HepG2 (cell line): Measurements from ENCODE around the gene RUNX2. TPM values are rescaled to one million over a fixed set of nuclear protein-coding genes. Genes with fewer than 3 reads are reported as not detected.

ENCODE experiments used
- ATAC-seq: fragments of 200-7000 bp; cut with Tn5 transposase; 3 replicates; pipeline ENCODE4 v1.9.1; 2020; ENCODE audit warnings: mild to moderate bottlenecking, moderate library complexity
- BruUV-seq: library from RNA; stranded (reverse); fragments of 400-500 nt; replicated peaks from 2 replicates; lab custom pipeline; 2021; lab: Mats Ljungman, UMichigan
- CTCF ChIA-PET: fragments of 300-600 bp; formaldehyde crosslinking; extraction: SDS; loops from one replicate; lab custom pipeline; 2021; ENCODE audit warnings: low total read pairs, inconsistent platforms, low intra/inter-chr PET ratio; lab: Yijun Ruan, JAX
- POLR2A ChIA-PET: fragments of 350-600 bp; sonication (Branson Sonifier 250); formaldehyde crosslinking; loops from one replicate; lab custom pipeline; 2020; ENCODE audit warnings: antibody characterized with exemption, inconsistent platforms; lab: Yijun Ruan, JAX
- DNase-seq: peaks from one replicate; pipeline ENCODE4 v3.0.0-alpha.2; 2015; ENCODE audit warnings: low spot score
- FAIRE-seq: peaks from 3 replicates; lab custom pipeline; 2011; peaks lifted over from hg19 to GRCh38; lab: Jason Lieb, UNC
- H2AFZ ChIP-seq: one replicate; pipeline ENCODE4 v1.6.1; 2011; ENCODE audit warnings: low read length, inconsistent platforms
- H3K27ac ChIP-seq: fragments of 300-600 bp; 3 replicates; pipeline ENCODE4 v1.8.0; 2011; ENCODE audit warnings: mixed run types, mild to moderate bottlenecking, mixed read lengths, low read length, inconsistent platforms; ENCODE audit not compliant: insufficient read depth; ENCODE audit errors: extremely low read length
- H3K27me3 ChIP-seq, 2 experiments: fragments of 200-600 bp in 1 of 2; 2 replicates in 1 of 2; 3 replicates in 1 of 2; pipeline versions ENCODE4 v1.6.0 to v1.8.0; 2011; ENCODE audit warnings: low read length in 2 of 2, mild to moderate bottlenecking in 2 of 2, moderate library complexity in 2 of 2, inconsistent platforms in 1 of 2; ENCODE audit not compliant: insufficient read depth in 2 of 2, control insufficient read depth in 1 of 2
- H3K36me3 ChIP-seq, 2 experiments: fragments of 200-600 bp in 1 of 2; replicated peaks in 1 of 2; 2 replicates in 1 of 2; 3 replicates in 1 of 2; pipeline versions ENCODE4 v1.5.1 to v1.8.0; 2011; ENCODE audit warnings: low read length in 2 of 2, inconsistent platforms in 1 of 2; ENCODE audit not compliant: insufficient read depth in 2 of 2, control insufficient read depth in 1 of 2
- H3K4me1 ChIP-seq: 2 replicates; pipeline ENCODE4 v1.5.1; 2012; ENCODE audit warnings: low read length, inconsistent platforms; ENCODE audit not compliant: insufficient read depth
- H3K4me2 ChIP-seq: 2 replicates; pipeline ENCODE4 v1.6.0; 2011; ENCODE audit warnings: low read depth, low read length, inconsistent platforms
- H3K4me3 ChIP-seq, 3 experiments: fragments of 200-600 bp in 1 of 3; sonication (generic), shearing (Covaris generic) in 1 of 3; replicated peaks in 1 of 3; 2 replicates each; pipeline ENCODE4 v1.5.1; 2011 to 2016; ENCODE audit warnings: low read length in 3 of 3, inconsistent platforms in 2 of 3, low read depth in 2 of 3, mild to moderate bottlenecking in 2 of 3, control low read depth in 1 of 3, mixed read lengths in 1 of 3; ENCODE audit not compliant: insufficient read depth in 1 of 3
- H3K79me2 ChIP-seq: one replicate; pipeline ENCODE4 v1.6.1; 2011; ENCODE audit warnings: low read length, inconsistent platforms; ENCODE audit not compliant: insufficient read depth
- H3K9ac ChIP-seq: 2 replicates; pipeline ENCODE4 v1.6.0; 2011; ENCODE audit warnings: mild to moderate bottlenecking, low read depth, low read length, inconsistent platforms; ENCODE audit not compliant: insufficient read depth
- H3K9me3 ChIP-seq: 2 replicates; pipeline ENCODE4 v1.5.1; 2012; ENCODE audit warnings: mild to moderate bottlenecking, low read length
- H4K20me1 ChIP-seq: 2 replicates; pipeline ENCODE4 v1.6.0; 2011; ENCODE audit warnings: inconsistent platforms, mild to moderate bottlenecking, low read length, moderate library complexity; ENCODE audit not compliant: insufficient read depth
- ADNP ChIP-seq: sonication (generic); formaldehyde crosslinking; IDR thresholded peaks from 2 replicates; pipeline ENCODE4 v1.4.0; 2020; ENCODE audit warnings: missing genetic modification reagents
- CENPBD1 ChIP-seq: sonication (generic); formaldehyde crosslinking; IDR thresholded peaks from 2 replicates; pipeline ENCODE4 v1.8.0; 2022; ENCODE audit warnings: missing genetic modification reagents, low read depth, mild to moderate bottlenecking, borderline replicate concordance
- ELF1 ChIP-seq: sonication (generic); formaldehyde crosslinking; IDR thresholded peaks from 2 replicates; pipeline ENCODE4 v1.4.0; 2020; ENCODE audit warnings: missing genetic modification reagents
- FOSL2 ChIP-seq: sonication (generic); formaldehyde crosslinking; IDR thresholded peaks from 2 replicates; pipeline ENCODE4 v1.4.0; 2020; ENCODE audit warnings: missing genetic modification reagents
- FOXM1 ChIP-seq: sonication (generic); formaldehyde crosslinking; IDR thresholded peaks from 2 replicates; pipeline ENCODE4 v1.5.0; 2020; ENCODE audit warnings: missing genetic modification reagents
- GFI1 ChIP-seq: sonication (generic); formaldehyde crosslinking; IDR thresholded peaks from 2 replicates; pipeline ENCODE4 v1.5.0; 2020; ENCODE audit warnings: missing genetic modification reagents, mild to moderate bottlenecking, borderline replicate concordance
- IKZF5 ChIP-seq: IDR thresholded peaks from 2 replicates; pipeline ENCODE4 v1.6.1; 2018; ENCODE audit warnings: missing genetic modification reagents, mild to moderate bottlenecking, missing compliant biosample characterization
- KDM2A ChIP-seq: sonication (generic); formaldehyde crosslinking; IDR thresholded peaks from 2 replicates; pipeline ENCODE4 v1.4.0; 2020; ENCODE audit warnings: low read depth, missing genetic modification reagents, borderline replicate concordance
- MBD4 ChIP-seq: IDR thresholded peaks from 2 replicates; pipeline ENCODE4 v1.6.1; 2012; ENCODE audit warnings: low read length, inconsistent platforms, borderline replicate concordance
- PRDM4 ChIP-seq: sonication (generic); formaldehyde crosslinking; IDR thresholded peaks from 2 replicates; pipeline ENCODE4 v1.9.0; 2021; ENCODE audit warnings: missing genetic modification reagents, borderline replicate concordance
- SKI ChIP-seq: fragments of 450-650 bp; IDR thresholded peaks from one replicate; pipeline ENCODE4 v1.6.1; 2018; ENCODE audit warnings: mild to moderate bottlenecking; ENCODE audit not compliant: partially characterized antibody
- SOX13 ChIP-seq, 3 experiments: fragments of 450-650 bp in 1 of 3; sonication (generic) in 1 of 3; formaldehyde crosslinking in 1 of 3; IDR thresholded peaks in 2 of 3; conservative IDR thresholded peaks in 1 of 3; 2 replicates each; pipeline versions ENCODE4 v1.5.0 to v1.6.1; 2016 to 2020; ENCODE audit warnings: antibody characterized with exemption in 1 of 3, mild to moderate bottlenecking in 1 of 3, missing compliant biosample characterization in 1 of 3, missing genetic modification reagents in 1 of 3, moderate library complexity in 1 of 3
- TEF ChIP-seq: sonication (generic); formaldehyde crosslinking; IDR thresholded peaks from 2 replicates; pipeline ENCODE4 v1.5.0; 2020; ENCODE audit warnings: missing genetic modification reagents
- ZNF124 ChIP-seq: sonication (generic); formaldehyde crosslinking; IDR thresholded peaks from 2 replicates; pipeline ENCODE4 v1.4.0; 2020; ENCODE audit warnings: missing genetic modification reagents
- ZNF740 ChIP-seq: sonication (generic); formaldehyde crosslinking; IDR thresholded peaks from 2 replicates; pipeline ENCODE4 v1.4.0; 2020; ENCODE audit warnings: missing genetic modification reagents
- WGBS: methylation state at CpG from one replicate; pipeline ENCODE4 v1.1.6; 2017; ENCODE audit warnings: low lambda C conversion rate; 5-methylcytosine and 5-hydroxymethylcytosine counted together
- in situ Hi-C: cut with HindIII; loops from 2 replicates; pipeline ENCODE4 v1.10.0; 2017; ENCODE audit warnings: low pct_unique_long_range_greater_than_20kb; ENCODE audit not compliant: extremely low pct_ligation_motif_present
- intact Hi-C: fragments of 100-400 bp; cut with micrococcal nuclease; formaldehyde crosslinking; loops from one replicate; pipeline ENCODE4 v1.10.0; 2022; ENCODE audit not compliant: unreplicated experiment
- polyA plus RNA-seq, 8 experiments: library from polyadenylated mRNA; depleted of rRNA in 3 of 8; stranded (reverse) in 7 of 8; unstranded in 1 of 8; fragments of >200 nt; fragmentation: Illumina TruSeq in 4 of 8; extraction: Trizol in 4 of 8; gene quantifications; 2 replicates each; pipeline versions ENCODE4 v1.2.1 to v1.2.3, GENCODE V29; 2011 to 2016; ENCODE audit warnings: low read depth in 4 of 8, missing spikeins in 1 of 8, mixed read lengths in 1 of 8; ENCODE audit not compliant: insufficient read depth in 1 of 8
- total RNA-seq, 5 experiments: library from RNA; depleted of rRNA; stranded (reverse); fragments of >200 nt; fragmentation: Illumina TruSeq; extraction: Trizol; gene quantifications; 2 replicates each; pipeline ENCODE4 v1.2.3, GENCODE V29; 2016; ENCODE audit warnings: low read depth in 1 of 5

The RUNX2 gene
- total and polyA plus RNA-seq, 2 of the 13 experiments (the other 11 are each of a cell fraction or from before 2014, with no cell fraction given): not detected

- no peak for TF ChIP-seq FOSL2 (CRISPR knock-in tag)
- TF ChIP-seq SKI: peak; percentile 11
- 0 out of 2 replicates have a peak, but pooled peaks have one; percentile 62 for TF ChIP-seq ZNF124 (CRISPR knock-in tag)
Observed at GRCh38 chr6:45377043-45377553, 49.0 kb downstream of the RUNX2 start (continued).

- H3K9me3 ChIP-seq: no peaks in the 10 kb centered on the region
- WGBS: 2% methylated on average over 35 of the region's 75 CpGs
- no peaks in the 10 kb centered on the region for H4K20me1 ChIP-seq
- peak; percentile 47 for FAIRE-seq
- no TSS peak for BruUV-seq
- H3K9ac ChIP-seq: peak within 1 kb of the TSS; percentile 85
- ChIA-PET CTCF (no interaction called here), POLR2A (interaction anchor here (0.7 to 2.2 kb wide), 32 partner anchors 8 to 990 kb away, joined by 3 to 12 read pairs (median 4); partner anchors contain the start of gene CDC5L)
- intact Hi-C loops (loop anchor here (5.0 to 10.0 kb wide), 3 partner anchors 180 to 720 kb away; no protein-coding TSS in a partner anchor), in situ Hi-C loops (no loop called here)
- no peaks in the 10 kb centered on the region for H3K36me3 ChIP-seq
- peak within 1 kb of the TSS; percentile 96 for H3K27ac ChIP-seq
- H3K79me2 ChIP-seq: peaks cover 31% of the 10 kb centered on the region
- H3K4me1 ChIP-seq: peaks cover 32% of the 10 kb centered on the region
- ATAC-seq: peak; percentile 94
- H3K4me3 ChIP-seq: peak within 1 kb of the TSS; percentile 79 to 81 (median 80)
- H2AFZ ChIP-seq: peak within 1 kb of the TSS; percentile 98
- H3K4me2 ChIP-seq: peak within 1 kb of the TSS; percentile 94
- peak; percentile 95 for DNase-seq
- H3K27me3 ChIP-seq: no peaks in the 10 kb centered on the region; a peak in 1 of 5 replicates
- no peak for TF ChIP-seq SOX13 (IDR thresholded peaks at IDR 0.05)
- TF ChIP-seq SOX13 (CRISPR knock-in tag; conservative IDR thresholded peaks at IDR 0.05 in 1 of 2, IDR thresholded peaks at IDR 0.05 in 1 of 2): peak in 1 of 2 experiments; percentile 47; a peak in 1 of 4 replicates
- TF ChIP-seq FOXM1 (CRISPR knock-in tag): 0 out of 2 replicates have a peak, but pooled peaks have one; percentile 62
- peak; percentile 98 for TF ChIP-seq ZNF740 (CRISPR knock-in tag)
- TF ChIP-seq IKZF5 (CRISPR knock-in tag): peak; percentile 73
- peak; percentile 91 for TF ChIP-seq ELF1 (CRISPR knock-in tag)
- TF ChIP-seq ADNP: 0 out of 2 replicates have a peak, but pooled peaks have one; percentile 46
- TF ChIP-seq MBD4: no peak; the same call in 1 of the 2 replicates
- no peak for TF ChIP-seq PRDM4 (CRISPR knock-in tag)
- TF ChIP-seq TEF (CRISPR knock-in tag): no peak; the same call in 1 of the 2 replicates
- peak; percentile 72 for TF ChIP-seq GFI1 (CRISPR knock-in tag)
- peak; percentile 33; the same call in 1 of the 2 replicates for TF ChIP-seq ZNF124 (CRISPR knock-in tag)
- no peak; the same call in 1 of the 2 replicates for TF ChIP-seq CENPBD1 (CRISPR knock-in tag)
- TF ChIP-seq KDM2A (CRISPR knock-in tag): peak; percentile 99
Observed at GRCh38 chr6:45377554-45378333, 49.6 kb downstream of the RUNX2 start, which contains the start of gene SUPT3H. SUPT3H (minus strand) TSS chr6:45377934.
